HG03432 (cell line): Measurements from ENCODE around the gene DPP6.

Experiments used
- ATAC-seq: cut with Tn5 transposase; IDR thresholded peaks from one replicate; pipeline ENCODE4 v1.9.1; 2021; ENCODE audit warnings: mild to moderate bottlenecking, moderate library complexity; ENCODE audit not compliant: unreplicated experiment

The DPP6 gene

GRCh38 chr7:154581251-154581890 is 529.2 kb downstream of the DPP6 start:
- ATAC-seq = no peak

- no peak for ATAC-seq
These were observed 531.3 kb downstream of the DPP6 start for GRCh38 chr7:154583454-154583853.

DNA sequence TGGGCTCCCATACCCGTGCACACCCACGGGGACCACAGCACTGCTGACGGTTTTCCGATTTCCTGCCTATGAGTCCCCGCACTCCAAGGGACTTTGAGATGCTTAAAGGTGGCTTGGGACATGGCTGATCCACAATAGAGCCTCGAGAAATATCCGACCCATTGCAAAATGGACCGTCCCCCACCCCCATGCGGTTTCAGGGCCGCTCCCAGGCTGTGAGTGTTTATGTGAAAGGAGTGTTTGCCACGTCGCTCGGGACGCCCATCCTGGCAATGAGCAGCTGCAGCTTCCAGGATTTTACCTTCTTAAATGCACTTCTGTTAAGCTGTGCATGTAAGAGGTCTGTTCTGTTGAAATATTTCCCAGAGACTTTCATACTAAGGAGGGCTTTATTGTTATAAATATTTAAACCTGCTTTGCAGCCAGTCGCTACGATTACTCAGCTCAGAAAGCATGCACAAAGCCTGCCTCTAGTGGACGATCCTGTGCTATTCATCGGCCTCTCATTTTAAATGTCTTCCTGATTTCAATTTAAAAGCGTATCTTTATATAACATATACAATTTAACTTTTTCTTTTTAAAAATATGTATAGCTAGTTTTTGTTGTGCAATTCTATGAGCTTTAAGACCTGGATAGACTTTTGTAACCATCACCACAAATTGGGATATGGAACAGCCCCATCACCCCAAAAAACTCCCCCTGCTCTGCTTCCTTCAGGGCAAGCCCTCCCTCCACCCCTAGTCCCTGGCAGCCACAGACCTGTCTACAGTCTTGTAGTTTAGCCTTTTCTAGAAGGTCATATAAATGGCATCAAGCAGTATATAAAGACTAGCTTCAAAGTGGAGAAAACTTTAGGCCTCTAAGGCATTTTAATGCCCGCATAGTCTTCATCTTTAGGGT is 532.4 kb downstream of the DPP6 start:
- ATAC-seq = no peak

DNA sequence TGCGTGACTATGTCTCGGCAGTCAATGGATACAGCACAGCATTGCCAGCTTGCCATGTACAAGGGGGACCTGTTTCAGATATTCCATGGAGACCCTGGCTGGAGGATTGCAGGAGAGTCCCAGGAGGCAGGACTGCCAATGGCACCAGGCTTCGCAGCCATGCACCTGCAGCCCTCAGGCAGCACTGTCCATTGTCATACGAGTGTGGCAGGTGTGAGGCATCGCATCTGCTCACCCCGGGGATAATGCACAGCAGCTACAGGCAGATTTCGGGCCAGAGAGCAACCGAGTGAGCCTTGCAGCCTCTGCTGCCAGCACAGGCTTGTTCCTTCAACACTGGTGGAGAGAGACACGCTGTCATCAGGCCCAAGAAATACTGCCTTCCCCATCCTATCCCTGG is 535.6 kb downstream of the DPP6 start:
- ATAC-seq = no peak

- ATAC-seq = no peak
These were observed 539.3 kb downstream of the DPP6 start for GRCh38 chr7:154591544-154591943.

- no peak for ATAC-seq
These were observed 540.2 kb downstream of the DPP6 start for GRCh38 chr7:154592388-154592787.

GRCh38 chr7:154598396-154598795 is 546.2 kb downstream of the DPP6 start:
- no peak for ATAC-seq

DNA sequence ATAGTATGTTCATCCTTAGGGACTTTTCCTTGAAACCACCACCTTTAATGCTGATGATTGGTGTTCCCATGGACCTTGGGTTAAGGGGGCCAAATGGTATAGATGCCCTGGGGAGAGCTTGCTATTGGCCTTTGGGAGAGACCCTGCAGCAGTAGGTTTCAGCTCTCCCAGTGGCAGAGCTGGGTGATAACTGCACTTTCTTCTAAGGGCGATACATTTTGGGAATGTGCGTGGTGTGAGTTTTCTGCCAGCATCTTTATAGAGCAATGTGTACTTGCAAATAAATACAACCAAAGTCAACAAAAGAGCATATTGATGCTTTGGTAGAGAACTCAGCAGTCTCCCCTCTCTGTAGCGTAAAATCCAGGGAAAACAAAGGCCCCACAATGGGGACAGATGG is 546.7 kb downstream of the DPP6 start:
- no peak for ATAC-seq

GRCh38 chr7:154610903-154611302 is 558.7 kb downstream of the DPP6 start:
- ATAC-seq = no peak

DNA sequence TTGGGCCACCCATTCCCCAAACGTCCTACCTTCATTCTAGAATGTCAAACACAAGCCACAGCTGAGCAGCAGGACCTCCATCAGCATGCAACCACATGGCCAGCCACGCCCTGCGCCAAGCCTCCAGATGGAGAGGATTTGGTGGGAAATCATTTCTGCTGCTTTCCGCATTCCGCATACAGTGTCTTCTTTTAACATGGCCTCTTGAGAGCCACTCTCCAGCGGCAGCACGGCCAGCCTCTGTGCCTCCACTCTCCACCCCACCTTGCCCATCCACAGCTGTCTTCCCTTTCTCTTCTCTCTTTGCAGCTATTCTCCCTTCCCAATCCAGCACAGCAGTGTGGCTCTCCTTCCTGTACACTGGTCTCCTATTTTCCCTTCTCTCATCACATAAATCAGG is 561.6 kb downstream of the DPP6 start:
- ATAC-seq = no peak

DNA sequence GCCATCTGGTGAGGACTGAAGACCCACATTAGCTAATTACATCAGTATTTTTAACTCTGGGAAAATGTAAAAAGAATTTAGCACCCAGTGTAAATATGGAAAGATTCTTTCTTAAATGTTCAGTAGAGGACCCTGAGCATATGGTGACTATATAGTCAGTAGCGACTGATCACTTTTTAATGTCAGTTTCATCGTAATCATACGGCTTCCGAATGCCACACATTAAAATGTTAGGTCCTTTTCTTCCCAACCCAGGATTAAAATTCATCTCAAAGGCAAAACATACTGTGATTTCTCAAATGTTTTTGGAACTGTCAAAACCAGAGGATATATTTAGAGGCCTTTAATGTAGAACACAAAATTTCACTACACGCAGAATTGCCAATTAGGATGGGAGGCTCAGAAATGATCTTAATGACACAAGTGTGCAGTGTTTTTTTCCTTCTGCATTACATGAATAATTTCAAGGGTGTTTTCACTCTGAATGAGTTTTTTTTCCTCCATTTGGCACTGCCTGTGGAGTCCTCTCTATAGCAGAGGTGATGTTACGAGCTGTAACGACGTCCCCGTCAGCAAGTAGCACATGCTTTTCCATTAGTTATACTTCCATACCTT is 568.0 kb downstream of the DPP6 start:
- ATAC-seq = no peak

GRCh38 chr7:154623399-154623798 is 571.2 kb downstream of the DPP6 start:
- no peak for ATAC-seq

DNA sequence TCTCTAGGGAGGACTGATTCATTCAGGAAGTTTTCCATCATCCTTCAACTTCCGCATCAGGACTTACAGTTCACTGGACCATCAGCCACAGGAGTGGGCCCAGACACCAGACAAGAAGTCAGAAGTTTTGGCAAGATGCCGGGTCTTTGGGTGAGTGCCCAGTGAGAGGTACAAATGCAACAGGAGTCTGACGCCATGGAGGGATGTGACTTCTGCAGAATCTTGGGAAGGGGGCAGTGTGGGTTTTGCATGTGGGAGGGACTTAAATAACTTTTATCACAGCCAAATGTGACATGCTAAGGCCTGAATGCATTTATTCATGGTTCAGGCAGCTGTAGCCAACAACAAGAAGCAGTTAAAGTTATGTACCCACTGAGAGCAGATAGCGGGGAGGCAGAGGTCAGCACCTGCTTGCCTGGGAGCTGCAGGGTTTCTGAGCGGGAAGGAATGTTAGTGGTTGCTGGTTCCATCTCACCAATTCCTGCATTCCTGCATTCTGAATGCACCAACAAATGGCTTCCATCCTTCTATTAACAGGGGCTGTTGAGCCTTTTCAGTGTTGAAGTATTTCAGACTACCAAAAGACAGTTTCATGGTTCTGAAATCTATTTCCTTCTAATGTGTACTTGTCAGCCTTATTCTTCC is 575.6 kb downstream of the DPP6 start:
- ATAC-seq = no peak

- ATAC-seq = no peak
These were observed 576.4 kb downstream of the DPP6 start for GRCh38 chr7:154628556-154628955.

DNA sequence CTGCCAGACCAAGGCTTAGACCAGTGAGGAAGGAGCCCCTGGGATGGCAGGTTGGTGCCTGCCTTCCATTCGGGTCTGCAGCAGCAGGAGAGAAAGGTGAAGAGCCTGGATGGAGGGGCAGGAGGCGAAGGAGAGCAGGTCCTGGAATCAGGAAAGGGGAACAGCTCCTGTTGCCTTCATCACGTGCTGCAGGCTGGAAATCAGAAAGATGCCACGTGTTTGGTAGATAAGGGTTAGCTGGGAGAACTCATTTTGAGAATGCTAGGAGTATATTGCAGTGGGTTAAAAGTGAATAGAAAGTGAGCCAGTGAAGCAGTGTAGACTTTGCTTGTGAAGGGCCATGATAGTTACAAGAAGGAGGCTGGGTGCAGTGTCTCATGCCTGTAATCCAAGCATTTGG is 579.0 kb downstream of the DPP6 start:
- no peak for ATAC-seq

DNA sequence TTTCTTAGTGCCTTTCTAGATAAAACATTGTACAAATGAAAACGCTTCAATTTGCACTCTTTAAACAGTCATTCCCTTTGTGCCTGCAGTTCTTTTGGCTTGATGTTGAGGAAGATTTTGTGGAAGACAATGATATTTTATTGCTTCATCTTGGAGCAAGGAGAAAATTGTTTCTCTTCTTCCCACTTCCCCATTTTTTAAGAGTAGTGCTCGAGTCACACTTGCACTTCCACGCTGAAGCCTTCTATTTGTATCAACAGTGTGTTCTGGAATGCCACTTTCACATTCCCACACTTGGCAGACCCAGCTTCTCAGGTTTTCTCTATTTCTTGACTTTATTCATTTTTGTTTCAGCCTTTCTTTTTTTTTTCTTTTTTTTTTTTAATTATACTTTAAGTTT is 581.4 kb downstream of the DPP6 start:
- ATAC-seq = no peak

GRCh38 chr7:154638286-154638685 is 586.1 kb downstream of the DPP6 start:
- no peak for ATAC-seq

DNA sequence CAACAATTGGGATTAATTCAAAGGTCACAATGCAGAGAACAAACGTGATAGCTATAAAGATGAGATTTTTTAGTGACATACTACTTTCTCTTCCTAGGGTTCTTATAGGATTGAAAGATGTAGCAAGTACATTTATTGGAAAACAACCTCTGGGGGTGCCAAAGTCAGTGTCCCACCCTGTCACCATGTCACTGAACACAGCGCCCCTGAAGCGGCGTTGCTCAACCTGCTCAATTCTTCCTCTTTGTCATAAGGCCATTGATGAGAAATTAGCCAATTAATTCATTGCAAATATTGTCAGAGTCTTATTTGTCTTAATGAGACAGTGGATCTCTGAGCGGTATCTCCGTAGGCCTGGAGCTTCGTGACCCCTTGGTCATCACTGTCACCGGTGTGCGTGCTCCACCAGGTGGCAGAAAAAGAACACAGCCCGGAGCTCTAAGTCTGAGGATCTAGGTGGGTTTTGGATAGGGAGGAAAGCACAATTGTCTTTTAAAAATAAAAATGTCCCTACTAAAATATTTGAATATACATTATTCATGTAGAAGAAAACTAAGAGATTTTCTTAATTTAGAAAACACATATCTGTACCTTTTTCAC is 588.2 kb downstream of the DPP6 start:
- no peak for ATAC-seq

- no peak for ATAC-seq
These were observed 588.7 kb downstream of the DPP6 start for GRCh38 chr7:154640917-154641316.

- ATAC-seq = no peak
These were observed 592.2 kb downstream of the DPP6 start for GRCh38 chr7:154644366-154644765.
